LNCaP clone FGC (cell line): ENCODE data around the gene PRRT2.
A peak's percentile ranks its signal among the peaks of the same experiment; 100 is the strongest.

ENCODE experiments used
- DNase-seq: peaks from one replicate; pipeline ENCODE4 v3.0.0-alpha.2; 2011; ENCODE audit warnings: low read depth
- H3K4me3 ChIP-seq: 2 replicates; pipeline ENCODE4 v1.5.1; 2011; ENCODE audit warnings: mild to moderate bottlenecking, low read depth, low read length, control low read depth
- CTCF ChIP-seq: IDR thresholded peaks from 2 replicates; pipeline ENCODE4 v1.5.1; 2012; ENCODE audit warnings: mild to moderate bottlenecking; ENCODE audit not compliant: control insufficient read depth, insufficient read depth; ENCODE audit errors: extremely low read depth

The PRRT2 gene

GRCh38 chr16:29858149-29858849 is 46.3 kb downstream of the PRRT2 start:
- peak; percentile 70 for DNase-seq
- H3K4me3 ChIP-seq = no peak overlapping the region
- no peak for TF ChIP-seq CTCF

GRCh38 chr16:29858974-29859373 is 47.0 kb downstream of the PRRT2 start:
- H3K4me3 ChIP-seq = no peak overlapping the region
- DNase-seq = no peak
- TF ChIP-seq CTCF = no peak

- H3K4me3 ChIP-seq = no peak overlapping the region
- DNase-seq = no peak
- TF ChIP-seq CTCF = no peak
These were observed 48.2 kb downstream of the PRRT2 start for GRCh38 chr16:29860218-29860617.

GRCh38 chr16:29862383-29862883 is 50.4 kb downstream of the PRRT2 start:
- peak overlapping the region; percentile 89 for H3K4me3 ChIP-seq
- DNase-seq = no peak
- peak; percentile 30 for TF ChIP-seq CTCF

- peak within 1 kb of the TSS; percentile 89 for H3K4me3 ChIP-seq
- peak; percentile 93 for DNase-seq
- peak; percentile 79 for TF ChIP-seq CTCF
These were observed 51.1 kb downstream of the PRRT2 start, which contains the start of gene CDIPT for GRCh38 chr16:29862884-29863668. Gene CDIPT (minus strand): TSS chr16:29863226. CDS start chr16:29862857, 369 bp downstream.

GRCh38 chr16:29863669-29863984 is 51.6 kb downstream of the PRRT2 start:
- peak overlapping the region; percentile 89 for H3K4me3 ChIP-seq
- no peak for TF ChIP-seq CTCF
- DNase-seq = no peak

GRCh38 chr16:29864205-29864604 is 52.2 kb downstream of the PRRT2 start:
- no peak for DNase-seq
- TF ChIP-seq CTCF = no peak
- H3K4me3 ChIP-seq = peak overlapping the region; percentile 89
